Activated CD8-positive, alpha-beta T cell treated with anti-CD3 and anti-CD28 coated beads, Interleukin-2, amount 10 ng/mL, durations not matched to agents 7 days and 5 days (primary cell): ENCODE measurements around the gene C9orf43. TPM values are rescaled to one million over a fixed set of nuclear protein-coding genes. Genes with fewer than 3 reads are reported as not detected.

Source experiments
- ATAC-seq: fragments of 150-1000 bp; cut with Tn5 transposase; one replicate; pipeline ENCODE4 v1.10.0; 2021; ENCODE audit warnings: moderate library complexity
- CTCF ChIA-PET: fragments of 350-600 bp; sonication (Branson Sonifier 250); formaldehyde crosslinking; loops from one replicate; lab custom pipeline; 2021; ENCODE audit warnings: antibody characterized with exemption; lab: Charles Lee
- POLR2A ChIA-PET: fragments of 350-600 bp; sonication (Branson Sonifier 250); formaldehyde crosslinking; loops from one replicate; lab custom pipeline; 2021; ENCODE audit warnings: antibody characterized with exemption; lab: Charles Lee
- DNase-seq: peaks from one replicate; pipeline ENCODE4 v3.0.0-alpha.2; 2020
- H3K27ac Mint-ChIP-seq: one replicate; pipeline ENCODE4 v1.8.0; 2021; ENCODE audit warnings: mild to moderate bottlenecking, mixed read lengths
- H3K27me3 Mint-ChIP-seq: one replicate; pipeline ENCODE4 v1.8.0; 2021; ENCODE audit warnings: low read depth, mixed read lengths
- H3K36me3 Mint-ChIP-seq: one replicate; pipeline ENCODE4 v1.8.0; 2021; ENCODE audit warnings: low read depth, mixed read lengths
- H3K4me1 Mint-ChIP-seq: one replicate; pipeline ENCODE4 v1.8.0; 2021; ENCODE audit warnings: low read depth, mixed read lengths
- H3K4me3 Mint-ChIP-seq: one replicate; pipeline ENCODE4 v1.8.0; 2021; ENCODE audit warnings: mild to moderate bottlenecking, mixed read lengths
- H3K9me3 Mint-ChIP-seq: one replicate; pipeline ENCODE4 v1.8.0; 2022; ENCODE audit warnings: mixed read lengths; ENCODE audit not compliant: insufficient read depth
- total RNA-seq, 2 experiments: library from RNA; stranded (reverse); gene quantifications; one replicate each; pipeline ENCODE4 v1.2.3, GENCODE V29; 2021

The C9orf43 gene
- total RNA-seq, 2 experiments from 2014 or later, result 0.34 to 0.60 TPM

GRCh38 chr9:113461285-113461684 is 50.7 kb downstream of the C9orf43 start:
- H3K4me3 Mint-ChIP-seq, result no peak overlapping the region
- H3K36me3 Mint-ChIP-seq, result no peaks in the 10 kb centered on the region
- peaks cover 9% of the 10 kb centered on the region for H3K4me1 Mint-ChIP-seq
- DNase-seq (no peak), ATAC-seq (no peak)
- no peaks in the 10 kb centered on the region for H3K9me3 Mint-ChIP-seq
- no peaks in the 10 kb centered on the region for H3K27me3 Mint-ChIP-seq
- H3K27ac Mint-ChIP-seq, result no peak overlapping the region
- CTCF ChIA-PET, result interaction anchor here (0.7 kb wide), 1 partner anchor 121 kb away, joined by 3 read pairs; no protein-coding TSS in a partner anchor
- POLR2A ChIA-PET, result no interaction called here

GRCh38 chr9:113461943-113462342 is 51.4 kb downstream of the C9orf43 start:
- Mint-ChIP-seq H3K9me3 (no peaks in the 10 kb centered on the region), H3K27ac (no peak overlapping the region), H3K4me1 (peaks cover 9% of the 10 kb centered on the region), H3K4me3 (no peak overlapping the region), H3K36me3 (no peaks in the 10 kb centered on the region), H3K27me3 (no peaks in the 10 kb centered on the region)
- POLR2A ChIA-PET, result no interaction called here
- CTCF ChIA-PET, result no interaction called here
- ATAC-seq (no peak), DNase-seq (no peak)

- ATAC-seq (no peak), DNase-seq (no peak)
- no peaks in the 10 kb centered on the region for H3K27me3 Mint-ChIP-seq
- CTCF ChIA-PET, result no interaction called here
- H3K4me1 Mint-ChIP-seq, result peaks cover 6% of the 10 kb centered on the region
- no peak overlapping the region for H3K27ac Mint-ChIP-seq
- POLR2A ChIA-PET, result no interaction called here
- no peaks in the 10 kb centered on the region for H3K9me3 Mint-ChIP-seq
- H3K36me3 Mint-ChIP-seq, result peaks cover 2% of the 10 kb centered on the region
- no peak overlapping the region for H3K4me3 Mint-ChIP-seq
Measured at GRCh38 chr9:113462781-113463286, 52.3 kb downstream of the C9orf43 start.

- DNase-seq (no peak), ATAC-seq (no peak)
- H3K4me3 Mint-ChIP-seq, result no peak within 1 kb of the TSS
- H3K4me1 Mint-ChIP-seq, result peaks cover 6% of the 10 kb centered on the region
- POLR2A ChIA-PET, result no interaction called here
- peaks cover 2% of the 10 kb centered on the region for H3K36me3 Mint-ChIP-seq
- H3K27me3 Mint-ChIP-seq, result no peaks in the 10 kb centered on the region
- CTCF ChIA-PET, result interaction anchor here (1.3 kb wide), 1 partner anchor 17 kb away, joined by 4 read pairs; no protein-coding TSS in a partner anchor
- no peaks in the 10 kb centered on the region for H3K9me3 Mint-ChIP-seq
- H3K27ac Mint-ChIP-seq, result no peak within 1 kb of the TSS
Measured at GRCh38 chr9:113463418-113464285, 53.1 kb downstream of the C9orf43 start, which contains the start of gene RGS3. Gene RGS3, plus strand, starts transcription at chr9:113463727. Its CDS starts 76 bp downstream, at chr9:113463803.

GRCh38 chr9:113464286-113464660 is 53.7 kb downstream of the C9orf43 start:
- H3K4me1 Mint-ChIP-seq, result peaks cover 6% of the 10 kb centered on the region
- peaks cover 2% of the 10 kb centered on the region for H3K36me3 Mint-ChIP-seq
- ATAC-seq (no peak), DNase-seq (no peak)
- H3K4me3 Mint-ChIP-seq, result no peak overlapping the region
- ChIA-PET CTCF (interaction anchor here (1.3 kb wide), 1 partner anchor 18 kb away, joined by 4 read pairs; no protein-coding TSS in a partner anchor), POLR2A (no interaction called here)
- no peaks in the 10 kb centered on the region for H3K9me3 Mint-ChIP-seq
- no peaks in the 10 kb centered on the region for H3K27me3 Mint-ChIP-seq
- no peak overlapping the region for H3K27ac Mint-ChIP-seq

- CTCF ChIA-PET, result interaction anchor here (0.8 kb wide), 1 partner anchor 59 kb away, joined by 3 read pairs; no protein-coding TSS in a partner anchor
- H3K27ac Mint-ChIP-seq, result no peak overlapping the region
- POLR2A ChIA-PET, result interaction anchor here (0.6 kb wide), 1 partner anchor 39 kb away, joined by 3 read pairs; no protein-coding TSS in a partner anchor
- H3K36me3 Mint-ChIP-seq, result peaks cover 2% of the 10 kb centered on the region
- H3K4me3 Mint-ChIP-seq, result no peak overlapping the region
- H3K4me1 Mint-ChIP-seq, result peaks cover 6% of the 10 kb centered on the region
- DNase-seq (no peak), ATAC-seq (no peak)
- H3K9me3 Mint-ChIP-seq, result no peaks in the 10 kb centered on the region
- H3K27me3 Mint-ChIP-seq, result peaks cover 2% of the 10 kb centered on the region
Measured at GRCh38 chr9:113465599-113466140, 55.1 kb downstream of the C9orf43 start.

- ATAC-seq (no peak), DNase-seq (no peak)
- peaks cover 2% of the 10 kb centered on the region for H3K27me3 Mint-ChIP-seq
- H3K9me3 Mint-ChIP-seq, result no peaks in the 10 kb centered on the region
- ChIA-PET CTCF (interaction anchor here (1.1 to 1.5 kb wide), 2 partner anchors 21 to 39 kb away, joined by 3 to 4 read pairs; no protein-coding TSS in a partner anchor), POLR2A (no interaction called here)
- H3K27ac Mint-ChIP-seq, result no peak overlapping the region
- H3K36me3 Mint-ChIP-seq, result peaks cover 2% of the 10 kb centered on the region
- H3K4me1 Mint-ChIP-seq, result peaks cover 6% of the 10 kb centered on the region
- H3K4me3 Mint-ChIP-seq, result no peak overlapping the region
Measured at GRCh38 chr9:113467183-113467582, 56.6 kb downstream of the C9orf43 start.

GRCh38 chr9:113468716-113469448 is 58.3 kb downstream of the C9orf43 start:
- no peak overlapping the region for H3K27ac Mint-ChIP-seq
- peaks cover 5% of the 10 kb centered on the region for H3K27me3 Mint-ChIP-seq
- peaks cover 2% of the 10 kb centered on the region for H3K36me3 Mint-ChIP-seq
- H3K4me1 Mint-ChIP-seq, result peaks cover 6% of the 10 kb centered on the region
- POLR2A ChIA-PET, result no interaction called here
- DNase-seq (no peak), ATAC-seq (no peak)
- no peaks in the 10 kb centered on the region for H3K9me3 Mint-ChIP-seq
- H3K4me3 Mint-ChIP-seq, result no peak overlapping the region
- CTCF ChIA-PET, result interaction anchor here (0.7 to 1.8 kb wide), 4 partner anchors 11 to 123 kb away, joined by 3 to 4 read pairs (median 4); no protein-coding TSS in a partner anchor

GRCh38 chr9:113471143-113471542 is 60.6 kb downstream of the C9orf43 start:
- Mint-ChIP-seq H3K4me1 (no peaks in the 10 kb centered on the region), H3K4me3 (no peak overlapping the region), H3K36me3 (peaks cover 2% of the 10 kb centered on the region), H3K27me3 (peaks cover 5% of the 10 kb centered on the region), H3K27ac (no peak overlapping the region), H3K9me3 (no peaks in the 10 kb centered on the region)
- no peak for DNase-seq
- no peak for ATAC-seq
- ChIA-PET CTCF (interaction anchor here (0.7 kb wide), 1 partner anchor 111 kb away, joined by 3 read pairs; no protein-coding TSS in a partner anchor), POLR2A (interaction anchor here (0.7 kb wide), 1 partner anchor 46 kb away, joined by 3 read pairs; no protein-coding TSS in a partner anchor)

GRCh38 chr9:113471566-113471965 is 61.0 kb downstream of the C9orf43 start:
- ATAC-seq, result no peak
- H3K27me3 Mint-ChIP-seq, result peaks cover 5% of the 10 kb centered on the region
- H3K4me3 Mint-ChIP-seq, result no peak overlapping the region
- peaks cover 2% of the 10 kb centered on the region for H3K36me3 Mint-ChIP-seq
- no peak for DNase-seq
- H3K27ac Mint-ChIP-seq, result no peak overlapping the region
- CTCF ChIA-PET, result interaction anchor here (0.7 kb wide), 1 partner anchor 111 kb away, joined by 3 read pairs; no protein-coding TSS in a partner anchor
- no peaks in the 10 kb centered on the region for H3K4me1 Mint-ChIP-seq
- POLR2A ChIA-PET, result interaction anchor here (0.7 kb wide), 1 partner anchor 46 kb away, joined by 3 read pairs; no protein-coding TSS in a partner anchor
- no peaks in the 10 kb centered on the region for H3K9me3 Mint-ChIP-seq

- H3K4me1 Mint-ChIP-seq, result peaks cover under 1% of the 10 kb centered on the region
- DNase-seq (no peak), ATAC-seq (no peak)
- H3K9me3 Mint-ChIP-seq, result no peaks in the 10 kb centered on the region
- no peak overlapping the region for H3K27ac Mint-ChIP-seq
- peaks cover 1% of the 10 kb centered on the region for H3K36me3 Mint-ChIP-seq
- peaks cover 5% of the 10 kb centered on the region for H3K27me3 Mint-ChIP-seq
- H3K4me3 Mint-ChIP-seq, result no peak overlapping the region
- POLR2A ChIA-PET, result no interaction called here
- CTCF ChIA-PET, result no interaction called here
Measured at GRCh38 chr9:113472199-113472598, 61.7 kb downstream of the C9orf43 start.
